Esophagus muscularis mucosa (tissue), 4 donors: ENCODE measurements around the gene ANAPC15. TPM values are rescaled to one million over a fixed set of nuclear protein-coding genes. Genes with fewer than 3 reads are reported as not detected.
"Not testable (repeated sequence)": the region's sequence is repeated elsewhere in the genome, so short reads cannot be mapped to it uniquely, and the experiment has no call there.

Experiments
- DNase-seq: peaks from one replicate; pipeline ENCODE4 v3.0.0-alpha.2; 2017; ENCODE audit errors: extremely low spot score
- H3K27ac ChIP-seq, 4 donors: fragments of 200-600 bp; sonication (generic); replicated peaks in 1 of 4; 1 replicate in 3 of 4; 2 replicates in 1 of 4; pipeline ENCODE4 v1.5.1; 2016 to 2019; ENCODE audit warnings: mild to moderate bottlenecking in 1 of 4
- H3K27me3 ChIP-seq, 4 donors: fragments of 200-600 bp; sonication (generic); one replicate each; pipeline versions ENCODE4 v1.5.1 to v1.6.0; 2016 to 2019
- H3K36me3 ChIP-seq, 4 donors: fragments of 200-600 bp; sonication (generic); one replicate each; pipeline ENCODE4 v1.5.1; 2016 to 2019
- H3K4me1 ChIP-seq, 4 donors: fragments of 200-600 bp; sonication (generic); one replicate each; pipeline ENCODE4 v1.5.1; 2016 to 2019
- H3K4me3 ChIP-seq, 4 donors: fragments of 200-600 bp; sonication (generic); 1 replicate in 2 of 4; 2 replicates in 2 of 4; pipeline ENCODE4 v1.5.1; 2016 to 2019; ENCODE audit warnings: mild to moderate bottlenecking in 4 of 4, moderate library complexity in 1 of 4
- H3K9me3 ChIP-seq, 4 donors: fragments of 200-600 bp; sonication (generic); 1 replicate in 3 of 4; 2 replicates in 1 of 4; pipeline ENCODE4 v1.5.1; 2016 to 2019
- EP300 ChIP-seq: sonication (generic); formaldehyde crosslinking; IDR thresholded peaks from one replicate; pipeline ENCODE4 v1.6.1; 2017; ENCODE audit warnings: antibody characterized with exemption
- POLR2A ChIP-seq: fragments of 450-650 bp; IDR thresholded peaks from one replicate; pipeline ENCODE4 v1.6.1; 2017; ENCODE audit warnings: antibody characterized with exemption, moderate library complexity, mild to moderate bottlenecking, low read depth
- POLR2AphosphoS5 ChIP-seq, 2 donors: sonication (generic); formaldehyde crosslinking; IDR thresholded peaks; one replicate each; pipeline ENCODE4 v1.6.1; 2017; ENCODE audit warnings: antibody characterized with exemption in 2 of 2
- WGBS: methylation state at CpG from one replicate; pipeline ENCODE4 v1.1.5; 2018; 5-methylcytosine and 5-hydroxymethylcytosine counted together
- intact Hi-C: fragments of 100-400 bp; cut with DNase I; formaldehyde crosslinking; loops from one replicate; pipeline ENCODE4 v1.15.1; 2023
- total RNA-seq, 4 donors: library from RNA; depleted of rRNA; stranded (reverse); fragments of >200 nt; gene quantifications; one replicate each; pipeline versions ENCODE4 v1.1.0 to v1.2.1, GENCODE V29; 2016
- TF ChIP-seq, protein P1 (sequence below), 3 experiments: fragments of 200-600 bp in 2 of 3; fragments of 450-650 bp in 1 of 3; sonication (generic) in 2 of 3; IDR thresholded peaks; one replicate each; pipeline ENCODE4 v1.5.1; 2017 to 2019; ENCODE audit warnings: antibody characterized with exemption in 3 of 3, mild to moderate bottlenecking in 2 of 3, moderate library complexity in 1 of 3

ANAPC15 gene
- total RNA-seq, 4 donors from 2014 or later = 43.5 to 58.1 (median 48.1) TPM

DNA sequence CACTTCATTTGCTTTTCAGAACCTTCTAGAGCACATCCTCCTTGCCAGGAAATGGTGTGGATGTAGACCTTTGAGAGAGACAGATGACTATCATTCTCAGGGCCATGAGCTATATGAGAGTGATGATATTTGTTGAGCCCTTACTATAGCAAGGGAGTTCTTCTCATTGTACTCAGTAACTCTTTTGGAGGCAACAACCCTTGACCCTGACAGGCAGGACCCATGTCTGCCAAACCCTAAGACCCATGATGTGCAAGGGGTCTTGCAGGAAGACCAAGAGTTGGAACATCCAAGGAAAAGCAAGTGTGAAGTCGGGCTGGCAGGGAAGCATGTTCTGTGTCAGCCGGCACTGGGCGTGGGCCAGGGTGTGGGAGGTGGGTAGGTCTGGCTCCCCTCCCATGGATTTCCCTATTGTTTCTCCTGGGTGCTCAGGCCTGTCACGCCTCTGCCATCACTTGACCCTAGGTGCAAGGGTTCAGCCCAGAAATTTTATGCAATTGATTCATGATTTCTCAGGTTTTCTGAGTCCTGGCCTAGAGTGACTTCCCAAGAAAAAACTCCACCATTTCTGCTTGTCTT lies 24.3 kb upstream of the ANAPC15 start:
- Histone ChIP-seq H3K9me3 (no peaks in the 10 kb centered on the region), H3K4me3 (no peak overlapping the region), H3K27ac (no peak overlapping the region), H3K27me3 (peaks cover 0 to 4% (median 0%) of the 10 kb centered on the region in 4 donors), H3K36me3 (no peaks in the 10 kb centered on the region), H3K4me1 (no peaks in the 10 kb centered on the region)
- DNase-seq = no peak
- intact Hi-C loops = no loop called here
- 88% methylated on average over 4 of the region's 4 CpGs for WGBS
- TF ChIP-seq POLR2A (no peak), EP300 (no peak), POLR2AphosphoS5 (IDR thresholded peaks at IDR 0.05) (no peak)
- TF ChIP-seq, protein P1, sequence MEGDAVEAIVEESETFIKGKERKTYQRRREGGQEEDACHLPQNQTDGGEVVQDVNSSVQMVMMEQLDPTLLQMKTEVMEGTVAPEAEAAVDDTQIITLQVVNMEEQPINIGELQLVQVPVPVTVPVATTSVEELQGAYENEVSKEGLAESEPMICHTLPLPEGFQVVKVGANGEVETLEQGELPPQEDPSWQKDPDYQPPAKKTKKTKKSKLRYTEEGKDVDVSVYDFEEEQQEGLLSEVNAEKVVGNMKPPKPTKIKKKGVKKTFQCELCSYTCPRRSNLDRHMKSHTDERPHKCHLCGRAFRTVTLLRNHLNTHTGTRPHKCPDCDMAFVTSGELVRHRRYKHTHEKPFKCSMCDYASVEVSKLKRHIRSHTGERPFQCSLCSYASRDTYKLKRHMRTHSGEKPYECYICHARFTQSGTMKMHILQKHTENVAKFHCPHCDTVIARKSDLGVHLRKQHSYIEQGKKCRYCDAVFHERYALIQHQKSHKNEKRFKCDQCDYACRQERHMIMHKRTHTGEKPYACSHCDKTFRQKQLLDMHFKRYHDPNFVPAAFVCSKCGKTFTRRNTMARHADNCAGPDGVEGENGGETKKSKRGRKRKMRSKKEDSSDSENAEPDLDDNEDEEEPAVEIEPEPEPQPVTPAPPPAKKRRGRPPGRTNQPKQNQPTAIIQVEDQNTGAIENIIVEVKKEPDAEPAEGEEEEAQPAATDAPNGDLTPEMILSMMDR (IDR thresholded peaks at IDR 0.05) = no peak

DNA sequence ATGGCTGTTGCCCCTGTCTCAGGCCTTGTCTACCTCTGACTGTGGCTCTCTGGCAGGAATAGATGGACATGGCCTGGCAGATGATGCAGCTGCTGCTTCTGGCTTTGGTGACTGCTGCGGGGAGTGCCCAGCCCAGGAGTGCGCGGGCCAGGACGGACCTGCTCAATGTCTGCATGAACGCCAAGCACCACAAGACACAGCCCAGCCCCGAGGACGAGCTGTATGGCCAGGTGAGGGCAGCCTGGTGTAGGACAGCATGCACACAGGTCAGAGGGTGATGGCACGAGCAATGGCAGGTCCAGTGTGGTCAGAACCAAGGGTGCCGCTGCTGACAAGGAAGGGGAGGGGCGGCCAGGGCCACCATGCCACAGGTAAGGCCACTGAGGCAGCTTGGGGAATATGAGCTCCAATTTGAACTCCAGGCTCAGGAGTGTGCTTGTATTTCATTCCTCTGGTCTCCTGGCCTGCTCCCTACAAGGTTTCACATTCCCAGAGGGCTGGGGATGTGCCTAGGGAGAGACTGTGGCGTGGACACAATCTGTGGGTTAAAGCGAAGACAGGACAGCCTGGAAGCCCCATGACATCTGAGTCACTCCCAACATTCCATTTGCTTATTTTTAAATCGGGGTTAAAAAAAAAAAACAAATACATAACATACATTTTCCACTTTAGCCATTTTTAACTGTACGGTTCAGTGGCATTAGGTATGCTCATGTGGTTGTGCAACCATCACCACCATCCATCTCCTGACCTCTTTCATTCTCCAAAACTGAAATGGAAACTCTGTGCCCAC lies 23.6 kb upstream of the ANAPC15 start:
- Histone ChIP-seq H3K9me3 (no peaks in the 10 kb centered on the region), H3K4me3 (no peak overlapping the region), H3K27ac (no peak overlapping the region), H3K4me1 (no peaks in the 10 kb centered on the region), H3K36me3 (no peaks in the 10 kb centered on the region), H3K27me3 (peaks cover 0 to 4% (median 0%) of the 10 kb centered on the region in 4 donors)
- TF ChIP-seq POLR2AphosphoS5 (IDR thresholded peaks at IDR 0.05) = no peak
- TF ChIP-seq EP300 = no peak
- TF ChIP-seq, protein P1 (IDR thresholded peaks at IDR 0.05) = no peak
- TF ChIP-seq POLR2A = no peak
- no peak for DNase-seq
- 77% methylated on average over 10 of the region's 14 CpGs for WGBS
- intact Hi-C loops = no loop called here

DNA sequence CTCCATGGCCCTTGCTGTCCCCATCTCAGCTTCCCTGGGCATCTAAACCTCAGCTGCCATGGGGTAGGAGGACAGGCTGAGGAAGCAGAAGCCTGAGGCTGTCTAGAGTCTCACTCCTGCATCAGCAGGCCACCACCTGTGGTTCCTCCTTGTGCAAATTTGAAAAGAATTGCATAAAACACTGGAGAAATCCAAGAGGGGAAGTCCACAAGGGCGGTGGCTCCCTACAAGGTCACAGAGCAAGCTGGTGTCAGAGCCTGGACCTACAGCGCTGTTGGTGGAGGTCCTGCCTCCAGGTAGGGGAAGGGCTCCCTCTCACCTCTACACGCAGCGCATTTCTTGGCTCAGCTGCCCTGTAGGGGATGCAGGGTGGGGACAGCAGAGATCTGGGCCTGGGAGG lies 23.0 kb upstream of the ANAPC15 start, which contains the start of gene FOLR3:
FOLR3 (plus strand) TSS at position 253 of the 400 bp plus-strand sequence. CDS start 228 bp downstream, outside the sequence.
- WGBS = 94% methylated on average over 4 of the region's 4 CpGs

DNA sequence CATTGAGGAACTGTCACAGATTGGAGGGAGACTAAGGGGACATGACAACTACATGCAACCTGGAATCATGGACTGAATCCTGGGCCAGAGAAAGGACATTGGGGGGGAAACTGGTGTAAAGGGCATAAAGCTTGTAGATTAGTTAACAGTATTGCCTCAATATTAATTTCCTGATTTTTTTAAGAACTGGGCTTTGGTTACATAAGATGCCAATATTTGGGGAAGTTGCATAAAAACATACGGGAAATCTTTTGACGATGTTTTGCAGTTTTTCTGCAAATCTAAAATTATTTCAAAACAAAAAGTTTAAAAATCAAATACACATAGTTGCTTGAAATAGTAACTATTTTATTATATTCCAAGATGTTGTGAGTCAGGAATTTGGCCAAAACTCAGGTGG lies 20.2 kb upstream of the ANAPC15 start:
- peaks cover 0 to 7% (median 0%) of the 10 kb centered on the region in 4 donors for H3K27me3 ChIP-seq
- TF ChIP-seq POLR2AphosphoS5 (IDR thresholded peaks at IDR 0.05) (no peak), POLR2A (no peak), EP300 (no peak)
- TF ChIP-seq, protein P1 (IDR thresholded peaks at IDR 0.05) = no peak
- H3K27ac ChIP-seq = no peak overlapping the region
- 76% methylated on average over 2 of the region's 2 CpGs for WGBS
- H3K4me1 ChIP-seq = no peaks in the 10 kb centered on the region
- H3K4me3 ChIP-seq = no peak overlapping the region
- no peaks in the 10 kb centered on the region for H3K36me3 ChIP-seq
- no peaks in the 10 kb centered on the region for H3K9me3 ChIP-seq
- no peak for DNase-seq
- intact Hi-C loops = no loop called here

More for the DNA sequence above, 23.0 kb upstream of the ANAPC15 start, which contains the start of gene FOLR3:
- H3K27me3 ChIP-seq, H3K27ac ChIP-seq, DNase-seq, H3K4me1 ChIP-seq, H3K36me3 ChIP-seq, H3K9me3 ChIP-seq, intact Hi-C loops, H3K4me3 ChIP-seq: not testable (repeated sequence)

DNA sequence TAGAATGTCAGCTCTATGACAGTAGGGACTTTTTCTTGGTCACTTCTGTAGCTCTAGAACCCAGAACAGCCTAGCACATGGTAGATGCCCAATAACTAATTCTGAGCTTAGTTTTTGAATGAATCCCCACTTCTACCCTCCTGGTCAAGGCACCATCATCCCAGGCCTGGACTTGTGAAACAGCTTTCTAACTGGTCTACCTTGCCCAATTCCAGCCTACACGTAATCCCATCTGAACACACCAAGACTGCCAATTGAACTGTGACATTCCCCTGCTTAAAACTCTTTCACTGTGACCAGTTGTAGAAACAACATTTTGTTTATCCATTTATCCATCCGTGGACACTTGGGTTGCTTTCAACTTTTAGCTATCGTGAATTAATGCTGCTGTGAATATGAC lies 16.9 kb upstream of the ANAPC15 start:
- Histone ChIP-seq H3K27ac (no peak overlapping the region), H3K4me1 (no peaks in the 10 kb centered on the region), H3K27me3 (peaks cover 0 to 4% (median 0%) of the 10 kb centered on the region in 4 donors), H3K9me3 (no peaks in the 10 kb centered on the region), H3K36me3 (no peaks in the 10 kb centered on the region), H3K4me3 (no peak overlapping the region)
- TF ChIP-seq POLR2AphosphoS5 (IDR thresholded peaks at IDR 0.05) (no peak), POLR2A (no peak), EP300 (no peak)
- TF ChIP-seq, protein P1 (IDR thresholded peaks at IDR 0.05) = no peak
- WGBS = 87% methylated on average over 3 of the region's 3 CpGs
- no peak for DNase-seq
- intact Hi-C loops = no loop called here
